Fibroblast of the conjunctiva (primary cell): Measurements from ENCODE around the gene TBX10.
A peak's percentile ranks its signal among the peaks of the same experiment; 100 is the strongest.
"Not testable (repeated sequence)": the region's sequence is repeated elsewhere in the genome, so short reads cannot be mapped to it uniquely, and the experiment has no call there.

Experiments used
- DNase-seq: peaks from one replicate; pipeline ENCODE4 v3.0.0-alpha.2; 2010; ENCODE audit warnings: low read depth

TBX10 gene

DNA sequence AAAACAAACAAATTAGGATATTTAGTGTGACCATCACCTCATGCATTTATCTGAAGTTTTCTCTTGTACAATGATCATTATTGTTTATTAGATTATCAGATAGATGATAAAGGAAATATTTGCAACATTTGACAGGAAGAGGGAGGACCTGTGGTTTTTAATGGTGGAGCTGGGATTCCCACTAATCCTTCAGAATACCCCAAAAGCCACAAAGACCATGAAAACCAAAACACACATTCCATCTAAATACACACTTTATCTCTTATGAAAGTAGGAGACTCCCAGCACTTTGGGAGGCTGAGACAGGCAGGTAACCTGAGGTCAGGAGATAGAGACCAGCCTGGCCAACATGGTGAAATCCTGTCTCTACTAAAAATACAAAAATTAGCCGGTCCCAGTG is 40.4 kb downstream of the TBX10 start:
- DNase-seq = no peak

DNA sequence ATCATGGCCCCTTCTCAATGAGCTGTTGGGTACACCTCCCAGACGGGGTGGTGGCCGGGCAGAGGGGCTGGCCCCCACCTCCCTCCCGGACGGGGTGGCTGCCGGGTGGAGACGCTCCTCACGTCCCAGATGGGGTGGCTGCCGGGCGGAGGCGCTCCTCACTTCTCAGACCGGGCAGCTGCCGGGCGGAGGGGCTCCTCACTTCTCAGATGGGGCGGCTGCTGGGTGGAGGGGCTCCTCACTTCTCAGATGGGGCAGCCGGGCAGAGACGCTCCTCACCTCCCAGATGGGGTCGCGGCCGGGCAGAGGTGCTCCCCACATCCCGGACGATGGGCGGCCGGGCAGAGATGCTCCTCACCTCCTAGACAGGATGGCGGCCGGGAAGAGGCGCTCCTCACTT is 41.6 kb downstream of the TBX10 start:
- DNase-seq = not testable (repeated sequence)

DNA sequence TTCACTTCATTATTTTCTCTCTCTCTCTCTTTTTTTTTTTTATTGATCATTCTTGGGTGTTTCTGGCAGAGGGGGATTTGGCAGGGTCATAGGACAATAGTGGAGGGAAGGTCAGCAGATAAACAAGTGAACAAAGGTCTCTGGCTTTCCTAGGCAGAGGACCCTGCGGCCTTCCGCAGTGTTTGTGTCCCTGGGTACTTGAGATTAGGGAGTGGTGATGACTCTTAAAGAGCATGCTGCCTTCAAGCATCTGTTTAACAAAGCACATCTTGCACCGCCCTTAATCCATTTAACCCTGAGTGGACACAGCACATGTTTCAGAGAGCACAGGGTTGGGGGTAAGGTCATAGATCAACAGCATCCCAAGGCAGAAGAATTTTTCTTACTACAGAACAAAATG is 42.1 kb downstream of the TBX10 start:
- not testable (repeated sequence) for DNase-seq

DNA sequence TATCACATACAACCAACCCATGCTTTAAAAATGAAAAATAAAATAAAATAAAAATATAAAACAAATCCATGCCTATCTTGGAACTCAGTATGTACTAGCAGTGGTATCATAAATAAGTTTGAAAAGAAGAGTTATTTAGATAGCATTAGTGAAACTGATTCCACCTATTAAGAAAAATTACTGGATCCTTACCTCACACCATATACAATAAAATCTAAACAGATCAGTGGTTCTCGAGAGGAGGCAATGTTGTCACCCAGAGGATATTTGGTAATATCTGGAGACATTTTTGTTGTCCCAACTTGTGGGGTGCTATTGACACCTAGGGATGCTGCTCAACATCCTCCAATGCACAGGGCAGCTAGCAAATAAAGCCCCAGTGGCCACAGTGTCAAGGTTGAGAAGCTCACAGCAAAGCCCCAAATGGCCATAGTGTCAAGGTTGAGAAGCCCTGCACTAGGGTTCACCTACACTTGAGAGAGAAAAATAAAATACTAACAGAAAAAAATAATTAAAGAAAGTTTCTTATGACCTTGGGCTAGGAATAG is 42.7 kb downstream of the TBX10 start:
- DNase-seq = no peak

DNA sequence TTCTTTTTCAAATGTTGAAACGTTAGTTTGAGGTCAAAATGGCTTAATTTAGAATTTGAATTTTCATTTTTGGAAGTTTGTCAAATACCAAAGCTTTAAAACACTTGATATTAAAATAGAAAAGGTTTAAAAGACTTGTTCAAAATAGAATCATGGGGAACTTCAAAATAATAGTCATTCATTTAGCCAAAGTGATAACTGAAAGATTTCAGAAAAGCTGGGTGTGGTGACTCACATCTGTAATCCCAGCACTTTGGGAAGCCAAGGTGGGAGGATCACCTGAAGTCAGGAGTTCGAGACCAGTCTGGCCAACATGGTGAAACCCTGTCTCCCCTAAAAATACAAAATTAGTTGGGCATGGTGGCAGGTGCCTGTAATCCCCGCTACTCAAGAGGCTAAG is 45.1 kb downstream of the TBX10 start:
- no peak for DNase-seq

DNA sequence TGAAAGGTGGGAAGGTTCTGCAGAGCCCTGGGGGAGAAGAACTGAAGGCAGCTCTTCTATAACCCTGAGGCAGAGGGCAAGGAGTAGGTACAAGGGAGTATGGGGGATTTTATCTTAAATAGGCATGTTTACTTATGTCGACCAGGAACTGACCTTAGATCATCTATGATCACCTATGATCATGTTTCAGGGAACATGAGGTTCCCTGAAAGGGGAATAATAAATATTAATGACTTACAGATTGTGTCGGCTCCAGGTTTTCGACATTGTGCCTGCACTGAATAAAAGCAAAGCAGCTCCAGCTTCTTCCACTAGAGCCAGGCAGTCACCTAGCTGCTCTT is 46.0 kb downstream of the TBX10 start:
- DNase-seq = no peak

DNA sequence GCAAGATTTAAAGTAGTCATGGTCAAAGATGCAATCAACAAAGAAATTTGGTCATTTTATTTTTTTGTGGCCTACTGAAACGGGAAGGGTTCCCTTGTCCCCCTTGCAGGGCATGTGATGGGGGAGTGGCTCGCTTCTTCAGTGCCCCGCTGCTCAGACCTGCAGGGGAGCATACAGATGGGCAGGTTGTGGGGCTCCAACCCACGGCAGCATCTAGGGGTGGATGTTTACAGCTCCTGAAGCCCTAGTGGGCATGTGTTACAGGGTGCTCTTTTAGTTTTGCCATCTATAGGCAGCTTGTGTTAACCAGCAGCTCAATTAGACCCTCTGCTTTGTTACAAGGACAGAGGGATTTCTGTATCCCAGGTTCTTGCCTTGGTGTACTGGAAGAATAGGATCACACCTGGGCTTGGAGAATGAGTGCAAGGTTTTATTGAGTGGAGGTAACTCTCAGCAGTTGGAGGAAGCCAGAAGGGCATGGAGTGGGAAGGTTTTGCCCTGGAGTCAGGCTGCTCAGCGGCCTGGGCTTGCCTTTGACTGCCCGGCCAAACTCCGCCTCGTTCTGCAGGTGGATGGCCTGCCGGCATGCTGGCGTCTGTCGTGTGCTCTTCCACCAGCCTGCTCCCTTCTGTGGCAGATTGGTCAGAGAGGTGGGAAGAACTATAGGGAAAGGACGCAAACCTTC is 46.5 kb downstream of the TBX10 start:
- no peak for DNase-seq

DNA sequence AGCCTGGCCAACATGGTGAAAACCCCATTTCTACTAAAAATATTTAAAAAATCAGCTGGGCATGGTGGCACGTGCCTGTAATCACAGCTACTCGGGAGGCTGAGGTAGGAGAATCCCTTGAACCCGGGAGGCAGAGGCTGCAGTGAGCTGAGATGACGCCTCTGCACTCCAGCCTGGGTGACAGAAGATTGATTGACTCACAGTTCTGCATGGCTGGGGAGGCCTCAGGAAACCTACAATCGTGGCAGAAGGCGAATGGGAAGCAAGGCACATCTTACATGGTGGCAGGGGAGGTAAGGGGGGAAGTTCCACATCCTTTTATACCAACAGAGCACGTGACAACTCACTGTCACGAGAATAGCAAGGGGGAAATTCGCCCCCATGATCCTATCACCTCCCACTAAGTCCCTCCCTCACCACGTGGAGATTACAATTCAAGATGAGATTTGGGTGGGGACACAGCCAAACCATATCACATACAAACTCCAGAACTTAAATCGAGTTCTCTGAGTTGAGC is 50.6 kb downstream of the TBX10 start:
- not testable (repeated sequence) for DNase-seq

DNA sequence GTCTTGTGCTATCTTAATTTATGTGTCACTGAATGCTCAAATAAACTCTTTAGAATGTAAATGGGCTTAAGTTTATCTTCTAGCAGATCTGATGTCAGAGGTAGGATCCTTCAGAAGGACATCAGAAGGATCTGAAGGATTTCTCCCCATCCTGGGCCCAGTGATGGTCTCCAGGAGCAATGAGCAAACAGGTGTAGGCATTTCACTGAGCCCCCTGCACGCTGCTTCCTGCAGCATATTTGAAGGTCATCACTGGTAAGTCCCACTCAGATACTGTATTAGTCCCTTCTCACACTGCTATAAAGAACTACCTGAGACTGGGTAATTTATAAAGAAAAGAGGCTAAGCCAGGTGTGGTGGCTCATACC is 51.4 kb downstream of the TBX10 start:
- DNase-seq = no peak

DNA sequence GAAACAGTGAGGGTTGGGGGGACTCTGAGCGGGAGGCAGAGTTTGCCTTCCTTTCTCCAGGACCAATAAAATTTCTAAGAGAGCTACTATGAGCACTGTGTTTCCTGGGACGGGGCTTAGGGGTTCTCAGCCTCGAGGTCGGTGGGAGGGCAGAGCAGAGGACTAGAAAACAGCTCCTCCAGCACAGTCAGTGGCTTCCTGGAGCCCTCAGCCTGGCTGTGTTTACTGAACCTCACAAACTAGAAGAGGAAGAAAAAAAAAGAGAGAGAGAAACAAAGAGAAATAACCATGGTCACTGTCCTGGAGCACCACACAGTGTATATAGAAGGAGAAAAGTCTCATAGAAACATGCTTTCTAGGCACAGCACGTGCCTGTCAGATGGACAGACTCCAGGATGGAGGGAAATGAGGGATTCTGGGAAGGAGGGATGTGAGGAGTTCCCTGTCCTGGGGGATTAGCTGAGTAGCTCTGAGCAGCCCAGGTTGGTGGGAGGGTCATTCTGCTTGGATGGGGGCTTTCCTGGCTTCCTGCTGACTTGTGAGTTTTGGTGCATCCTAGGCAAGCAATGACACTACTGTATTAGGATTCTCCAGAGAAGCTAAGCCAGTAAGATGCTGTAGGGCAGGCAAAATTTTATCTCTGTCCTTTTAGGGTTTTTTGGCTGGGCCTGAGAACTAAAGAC is 52.9 kb downstream of the TBX10 start:
- DNase-seq = no peak

DNA sequence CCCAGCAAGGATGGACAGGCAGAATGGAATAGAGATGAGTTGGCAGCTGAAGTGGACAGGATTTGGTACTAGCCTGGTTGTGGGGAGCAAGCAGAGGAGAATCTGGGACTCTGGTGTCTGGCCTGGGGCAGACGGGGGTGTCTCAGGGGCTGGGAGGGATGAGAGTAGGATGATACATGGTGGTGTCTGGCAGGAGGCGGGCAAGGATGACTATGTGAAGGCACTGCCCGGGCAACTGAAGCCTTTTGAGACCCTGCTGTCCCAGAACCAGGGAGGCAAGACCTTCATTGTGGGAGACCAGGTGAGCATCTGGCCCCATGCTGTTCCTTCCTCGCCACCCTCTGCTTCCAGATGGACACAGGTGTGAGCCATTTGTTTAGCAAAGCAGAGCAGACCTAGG is 53.7 kb downstream of the TBX10 start:
- no peak for DNase-seq

DNA sequence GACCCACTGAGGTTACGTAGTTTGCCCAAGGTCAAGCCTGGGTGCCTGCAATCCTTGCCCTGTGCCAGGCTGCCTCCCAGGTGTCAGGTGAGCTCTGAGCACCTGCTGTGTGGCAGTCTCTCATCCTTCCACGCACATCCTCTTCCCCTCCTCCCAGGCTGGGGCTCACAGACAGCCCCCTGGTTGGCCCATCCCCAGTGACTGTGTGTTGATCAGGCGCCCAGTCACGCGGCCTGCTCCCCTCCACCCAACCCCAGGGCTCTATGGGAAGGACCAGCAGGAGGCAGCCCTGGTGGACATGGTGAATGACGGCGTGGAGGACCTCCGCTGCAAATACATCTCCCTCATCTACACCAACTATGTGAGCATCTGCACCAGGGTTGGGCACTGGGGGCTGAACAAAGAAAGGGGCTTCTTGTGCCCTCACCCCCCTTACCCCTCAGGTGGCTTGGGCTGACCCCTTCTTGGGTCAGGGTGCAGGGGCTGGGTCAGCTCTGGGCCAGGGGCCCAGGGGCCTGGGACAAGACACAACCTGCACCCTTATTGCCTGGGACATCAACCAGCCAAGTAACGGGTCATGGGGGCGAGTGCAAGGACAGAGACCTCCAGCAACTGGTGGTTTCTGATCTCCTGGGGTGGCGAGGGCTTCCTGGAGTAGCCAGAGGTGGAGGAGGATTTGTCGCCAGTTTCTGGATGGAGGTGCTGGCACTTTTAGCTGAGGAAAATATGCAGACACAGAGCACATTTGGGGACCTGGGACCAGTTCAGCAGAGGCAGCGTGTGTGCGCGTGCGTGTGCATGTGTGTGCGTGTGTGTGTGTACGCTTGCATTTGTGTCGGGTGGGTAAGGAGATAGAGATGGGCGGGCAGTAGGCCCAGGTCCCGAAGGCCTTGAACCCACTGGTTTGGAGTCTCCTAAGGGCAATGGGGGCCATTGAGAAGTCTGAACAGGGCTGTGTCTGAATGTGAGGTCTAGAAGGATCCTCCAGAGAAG is 54.4 kb downstream of the TBX10 start:
- DNase-seq = no peak

DNA sequence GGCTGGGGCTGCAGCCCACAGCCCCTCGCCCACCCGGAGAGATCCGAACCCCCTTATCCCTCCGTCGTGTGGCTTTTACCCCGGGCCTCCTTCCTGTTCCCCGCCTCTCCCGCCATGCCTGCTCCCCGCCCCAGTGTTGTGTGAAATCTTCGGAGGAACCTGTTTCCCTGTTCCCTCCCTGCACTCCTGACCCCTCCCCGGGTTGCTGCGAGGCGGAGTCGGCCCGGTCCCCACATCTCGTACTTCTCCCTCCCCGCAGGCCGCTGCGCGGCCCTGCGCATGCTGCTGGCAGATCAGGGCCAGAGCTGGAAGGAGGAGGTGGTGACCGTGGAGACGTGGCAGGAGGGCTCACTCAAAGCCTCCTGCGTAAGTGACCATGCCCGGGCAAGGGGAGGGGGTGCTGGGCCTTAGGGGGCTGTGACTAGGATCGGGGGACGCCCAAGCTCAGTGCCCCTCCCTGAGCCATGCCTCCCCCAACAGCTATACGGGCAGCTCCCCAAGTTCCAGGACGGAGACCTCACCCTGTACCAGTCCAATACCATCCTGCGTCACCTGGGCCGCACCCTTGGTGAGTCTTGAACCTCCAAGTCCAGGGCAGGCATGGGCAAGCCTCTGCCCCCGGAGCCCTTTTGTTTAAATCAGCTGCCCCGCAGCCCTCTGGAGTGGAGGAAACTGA is 55.2 kb downstream of the TBX10 start:
- peak; percentile 35 for DNase-seq

DNA sequence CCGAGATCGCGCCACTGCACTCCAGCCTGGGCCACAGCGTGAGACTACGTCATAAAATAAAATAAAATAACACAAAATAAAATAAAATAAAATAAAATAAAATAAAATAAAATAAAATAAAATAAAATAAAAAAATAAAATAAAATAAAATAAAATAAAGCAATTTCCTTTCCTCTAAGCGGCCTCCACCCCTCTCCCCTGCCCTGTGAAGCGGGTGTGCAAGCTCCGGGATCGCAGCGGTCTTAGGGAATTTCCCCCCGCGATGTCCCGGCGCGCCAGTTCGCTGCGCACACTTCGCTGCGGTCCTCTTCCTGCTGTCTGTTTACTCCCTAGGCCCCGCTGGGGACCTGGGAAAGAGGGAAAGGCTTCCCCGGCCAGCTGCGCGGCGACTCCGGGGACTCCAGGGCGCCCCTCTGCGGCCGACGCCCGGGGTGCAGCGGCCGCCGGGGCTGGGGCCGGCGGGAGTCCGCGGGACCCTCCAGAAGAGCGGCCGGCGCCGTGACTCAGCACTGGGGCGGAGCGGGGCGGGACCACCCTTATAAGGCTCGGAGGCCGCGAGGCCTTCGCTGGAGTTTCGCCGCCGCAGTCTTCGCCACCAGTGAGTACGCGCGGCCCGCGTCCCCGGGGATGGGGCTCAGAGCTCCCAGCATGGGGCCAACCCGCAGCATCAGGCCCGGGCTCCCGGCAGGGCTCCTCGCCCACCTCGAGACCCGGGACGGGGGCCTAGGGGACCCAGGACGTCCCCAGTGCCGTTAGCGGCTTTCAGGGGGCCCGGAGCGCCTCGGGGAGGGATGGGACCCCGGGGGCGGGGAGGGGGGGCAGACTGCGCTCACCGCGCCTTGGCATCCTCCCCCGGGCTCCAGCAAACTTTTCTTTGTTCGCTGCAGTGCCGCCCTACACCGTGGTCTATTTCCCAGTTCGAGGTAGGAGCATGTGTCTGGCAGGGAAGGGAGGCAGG is 56.0 kb downstream of the TBX10 start, which contains the start of gene GSTP1:
Gene GSTP1 (plus strand): TSS at position 566 of the 958 bp plus-strand sequence. CDS start 32 bp downstream, at position 598.
- DNase-seq = peak; percentile 76

DNA sequence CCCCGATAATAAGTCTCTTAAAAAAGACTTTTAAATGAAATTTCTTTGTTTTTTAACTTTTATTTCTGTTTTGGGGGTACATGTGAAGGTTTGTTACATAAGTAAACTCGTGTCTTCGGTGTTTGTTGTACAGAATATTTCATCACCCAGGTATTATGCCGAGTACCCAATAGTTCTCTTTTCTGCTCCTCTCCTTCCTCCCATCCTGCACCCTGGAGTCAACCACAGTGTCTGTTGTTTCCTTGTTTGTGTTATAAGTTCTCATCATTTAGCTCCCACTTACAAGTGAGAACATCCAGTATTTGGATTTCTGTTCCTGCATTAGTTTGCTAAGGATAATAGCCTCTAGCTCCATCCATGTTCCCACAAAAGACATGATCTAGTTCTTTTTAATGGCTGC is 57.6 kb downstream of the TBX10 start:
- DNase-seq = no peak

DNA sequence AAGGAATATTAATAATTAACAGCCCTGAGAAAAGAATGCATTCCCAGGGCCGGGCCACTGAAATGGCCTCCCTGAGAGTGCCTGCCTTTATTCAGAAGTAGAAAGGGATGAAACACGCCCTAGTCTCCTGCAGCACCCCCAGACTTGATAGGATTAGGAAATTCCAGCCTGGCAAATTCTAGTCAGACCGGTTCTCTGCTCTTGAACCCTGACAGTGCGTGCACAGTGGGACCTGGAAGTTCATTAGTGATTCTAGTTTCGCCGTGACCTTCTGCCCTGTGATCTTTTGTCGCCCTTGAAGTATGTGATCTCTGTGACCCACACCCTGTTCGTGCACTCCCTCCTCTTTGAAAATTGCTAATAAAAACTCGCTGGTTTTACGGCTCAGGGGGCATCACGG is 58.1 kb downstream of the TBX10 start:
- no peak for DNase-seq
